ENCODE results near the gene SULT4A1.

DNA sequence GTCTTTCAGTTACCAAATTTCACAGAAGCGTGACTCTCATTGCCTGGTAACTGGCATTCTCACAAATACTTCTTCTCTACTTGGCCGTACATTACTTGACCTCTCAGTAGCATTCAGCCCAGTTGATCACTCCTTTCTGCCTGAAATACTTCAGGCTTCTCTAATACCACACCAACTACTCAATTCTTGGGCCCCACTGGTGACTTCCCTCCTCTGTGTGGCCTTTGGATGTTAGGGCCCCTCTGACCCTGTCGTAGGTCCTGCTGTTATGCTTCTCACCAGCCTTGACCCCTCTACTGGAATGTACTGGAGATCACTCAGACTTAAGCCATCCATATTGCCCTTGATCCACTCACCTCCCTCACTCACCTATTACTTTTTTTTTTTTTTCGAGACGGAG is 48.0 kb downstream of the SULT4A1 start:
- TF ChIP-seq, protein P1, sequence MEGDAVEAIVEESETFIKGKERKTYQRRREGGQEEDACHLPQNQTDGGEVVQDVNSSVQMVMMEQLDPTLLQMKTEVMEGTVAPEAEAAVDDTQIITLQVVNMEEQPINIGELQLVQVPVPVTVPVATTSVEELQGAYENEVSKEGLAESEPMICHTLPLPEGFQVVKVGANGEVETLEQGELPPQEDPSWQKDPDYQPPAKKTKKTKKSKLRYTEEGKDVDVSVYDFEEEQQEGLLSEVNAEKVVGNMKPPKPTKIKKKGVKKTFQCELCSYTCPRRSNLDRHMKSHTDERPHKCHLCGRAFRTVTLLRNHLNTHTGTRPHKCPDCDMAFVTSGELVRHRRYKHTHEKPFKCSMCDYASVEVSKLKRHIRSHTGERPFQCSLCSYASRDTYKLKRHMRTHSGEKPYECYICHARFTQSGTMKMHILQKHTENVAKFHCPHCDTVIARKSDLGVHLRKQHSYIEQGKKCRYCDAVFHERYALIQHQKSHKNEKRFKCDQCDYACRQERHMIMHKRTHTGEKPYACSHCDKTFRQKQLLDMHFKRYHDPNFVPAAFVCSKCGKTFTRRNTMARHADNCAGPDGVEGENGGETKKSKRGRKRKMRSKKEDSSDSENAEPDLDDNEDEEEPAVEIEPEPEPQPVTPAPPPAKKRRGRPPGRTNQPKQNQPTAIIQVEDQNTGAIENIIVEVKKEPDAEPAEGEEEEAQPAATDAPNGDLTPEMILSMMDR (IDR thresholded peaks at IDR 0.05), result no peak
- TF ChIP-seq JUN (IDR thresholded peaks at IDR 0.05), result no peak
- TF ChIP-seq, protein P2, sequence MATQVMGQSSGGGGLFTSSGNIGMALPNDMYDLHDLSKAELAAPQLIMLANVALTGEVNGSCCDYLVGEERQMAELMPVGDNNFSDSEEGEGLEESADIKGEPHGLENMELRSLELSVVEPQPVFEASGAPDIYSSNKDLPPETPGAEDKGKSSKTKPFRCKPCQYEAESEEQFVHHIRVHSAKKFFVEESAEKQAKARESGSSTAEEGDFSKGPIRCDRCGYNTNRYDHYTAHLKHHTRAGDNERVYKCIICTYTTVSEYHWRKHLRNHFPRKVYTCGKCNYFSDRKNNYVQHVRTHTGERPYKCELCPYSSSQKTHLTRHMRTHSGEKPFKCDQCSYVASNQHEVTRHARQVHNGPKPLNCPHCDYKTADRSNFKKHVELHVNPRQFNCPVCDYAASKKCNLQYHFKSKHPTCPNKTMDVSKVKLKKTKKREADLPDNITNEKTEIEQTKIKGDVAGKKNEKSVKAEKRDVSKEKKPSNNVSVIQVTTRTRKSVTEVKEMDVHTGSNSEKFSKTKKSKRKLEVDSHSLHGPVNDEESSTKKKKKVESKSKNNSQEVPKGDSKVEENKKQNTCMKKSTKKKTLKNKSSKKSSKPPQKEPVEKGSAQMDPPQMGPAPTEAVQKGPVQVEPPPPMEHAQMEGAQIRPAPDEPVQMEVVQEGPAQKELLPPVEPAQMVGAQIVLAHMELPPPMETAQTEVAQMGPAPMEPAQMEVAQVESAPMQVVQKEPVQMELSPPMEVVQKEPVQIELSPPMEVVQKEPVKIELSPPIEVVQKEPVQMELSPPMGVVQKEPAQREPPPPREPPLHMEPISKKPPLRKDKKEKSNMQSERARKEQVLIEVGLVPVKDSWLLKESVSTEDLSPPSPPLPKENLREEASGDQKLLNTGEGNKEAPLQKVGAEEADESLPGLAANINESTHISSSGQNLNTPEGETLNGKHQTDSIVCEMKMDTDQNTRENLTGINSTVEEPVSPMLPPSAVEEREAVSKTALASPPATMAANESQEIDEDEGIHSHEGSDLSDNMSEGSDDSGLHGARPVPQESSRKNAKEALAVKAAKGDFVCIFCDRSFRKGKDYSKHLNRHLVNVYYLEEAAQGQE (IDR thresholded peaks at IDR 0.05), result no peak
- TF ChIP-seq RAD21 (conservative IDR thresholded peaks at IDR 0.05 in 1 of 2, IDR thresholded peaks at IDR 0.05 in 1 of 2), result no peak
- TF ChIP-seq ESRRA (IDR thresholded peaks at IDR 0.05; ENCODE audit: borderline replicate concordance, low read length), result no peak
- TF ChIP-seq EHMT2 (IDR thresholded peaks at IDR 0.05; ENCODE audit: low read depth), result no peak
- no peak for TF ChIP-seq PHF8 (IDR thresholded peaks at IDR 0.05; ENCODE audit: borderline replicate concordance, low read depth)
- TF ChIP-seq CEBPB (IDR thresholded peaks at IDR 0.05), result no peak
- TF ChIP-seq POLR2A (IDR thresholded peaks at IDR 0.05; ENCODE audit: low read length), result no peak
- TF ChIP-seq, protein P3, sequence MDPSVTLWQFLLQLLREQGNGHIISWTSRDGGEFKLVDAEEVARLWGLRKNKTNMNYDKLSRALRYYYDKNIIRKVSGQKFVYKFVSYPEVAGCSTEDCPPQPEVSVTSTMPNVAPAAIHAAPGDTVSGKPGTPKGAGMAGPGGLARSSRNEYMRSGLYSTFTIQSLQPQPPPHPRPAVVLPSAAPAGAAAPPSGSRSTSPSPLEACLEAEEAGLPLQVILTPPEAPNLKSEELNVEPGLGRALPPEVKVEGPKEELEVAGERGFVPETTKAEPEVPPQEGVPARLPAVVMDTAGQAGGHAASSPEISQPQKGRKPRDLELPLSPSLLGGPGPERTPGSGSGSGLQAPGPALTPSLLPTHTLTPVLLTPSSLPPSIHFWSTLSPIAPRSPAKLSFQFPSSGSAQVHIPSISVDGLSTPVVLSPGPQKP (IDR thresholded peaks at IDR 0.05; ENCODE audit: low read depth, low read length), result no peak
- TF ChIP-seq, protein P4, sequence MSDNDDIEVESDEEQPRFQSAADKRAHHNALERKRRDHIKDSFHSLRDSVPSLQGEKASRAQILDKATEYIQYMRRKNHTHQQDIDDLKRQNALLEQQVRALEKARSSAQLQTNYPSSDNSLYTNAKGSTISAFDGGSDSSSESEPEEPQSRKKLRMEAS (IDR thresholded peaks at IDR 0.05), result no peak
- no peak for TF ChIP-seq JUNB (IDR thresholded peaks at IDR 0.05)
- no peak for TF ChIP-seq SMC3 (IDR thresholded peaks at IDR 0.05)

Measured in A549 (cell line).